ENCODE results near the gene SIDT1. TPM values are rescaled to one million over a fixed set of nuclear protein-coding genes. Genes with fewer than 3 reads are reported as not detected.
"Not testable (repeated sequence)": the region's sequence is repeated elsewhere in the genome, so short reads cannot be mapped to it uniquely, and the experiment has no call there.

The SIDT1 gene
- total RNA-seq, 4 donors from 2014 or later = 35.6 to 134 (median 83.4) TPM

DNA sequence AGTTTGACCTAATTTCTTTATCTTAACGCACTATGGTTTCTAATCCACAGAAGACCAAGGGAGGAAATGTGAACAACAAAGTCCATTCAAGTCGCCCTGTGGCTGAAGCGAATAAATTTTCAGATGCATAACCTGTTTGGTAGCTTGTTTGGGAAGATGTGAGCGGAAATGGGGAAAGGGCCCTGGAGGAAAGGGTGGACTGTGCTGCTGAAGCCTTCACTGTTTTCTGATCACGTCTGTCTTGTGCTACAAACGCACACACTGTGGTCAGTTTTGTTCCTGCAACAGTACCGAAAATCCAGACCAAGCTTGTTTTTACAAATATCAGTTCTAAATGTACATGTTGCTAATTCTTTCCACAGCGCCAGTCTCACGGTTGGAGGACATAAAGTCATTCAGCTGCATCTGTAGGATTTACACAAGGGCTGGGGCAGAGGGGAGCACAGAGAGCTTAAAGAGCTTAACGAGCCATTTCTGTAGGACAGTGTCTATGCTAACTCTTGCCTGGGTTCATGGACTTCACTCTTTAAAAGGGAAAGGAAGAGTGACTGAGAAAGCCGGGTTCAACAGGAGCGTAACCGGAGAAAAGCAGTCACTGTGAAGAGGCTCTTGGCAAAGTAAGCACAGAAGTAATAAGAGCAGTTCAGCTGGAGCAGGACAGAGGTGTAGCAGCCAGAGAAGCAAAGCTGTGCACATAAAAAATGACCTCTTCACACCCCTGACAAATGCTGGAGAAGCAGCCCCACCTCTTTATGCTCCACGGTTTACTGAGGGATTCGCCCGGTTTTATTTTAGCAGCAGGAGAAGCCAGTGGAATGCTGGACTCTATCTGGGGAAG is 97.4 kb downstream of the SIDT1 start:
- Histone ChIP-seq H3K4me3 (peak overlapping the region in 1 of 4 donors; percentile 9), H3K9me3 (no peaks in the 10 kb centered on the region), H3K4me1 (peaks cover 10 to 48% (median 27%) of the 10 kb centered on the region in 4 donors), H3K27me3 (no peaks in the 10 kb centered on the region), H3K36me3 (no peaks in the 10 kb centered on the region), H3K27ac (peak overlapping the region; percentile 47 to 66 (median 62))
- intact Hi-C loops (cut with DNase I; ENCODE audit: low total_unique reads) = loop anchor here (10.0 kb wide), 1 partner anchor 345 kb away; no protein-coding TSS in a partner anchor
- TF ChIP-seq POLR2AphosphoS5 (IDR thresholded peaks at IDR 0.05) (peak in 1 of 3 donors; percentile 10), POLR2A (IDR thresholded peaks at IDR 0.05) (no peak), EP300 (IDR thresholded peaks at IDR 0.05; ENCODE audit: low read depth) (no peak)
- in situ Hi-C loops (cut with MboI; ENCODE audit: low pct_ligation_motif_present in 1 of 4, low pct_unique_long_range_greater_than_20kb in 1 of 4, low sequenced_read_pairs in 3 of 4) = no loop called here
- 39 to 44% methylated on average over 15 to 16 of the region's 16 CpGs for WGBS, 2 donors (ENCODE audit: low coverage in 1 of 2)
- DNase-seq = peak; percentile 28

GRCh38 chr3:113630956-113631542 is 98.7 kb downstream of the SIDT1 start:
- no peak for DNase-seq
- TF ChIP-seq POLR2A (IDR thresholded peaks at IDR 0.05) = no peak
- TF ChIP-seq EP300 (IDR thresholded peaks at IDR 0.05; ENCODE audit: low read depth) = no peak
- no peak for TF ChIP-seq POLR2AphosphoS5 (IDR thresholded peaks at IDR 0.05)
- TF ChIP-seq, protein P1, sequence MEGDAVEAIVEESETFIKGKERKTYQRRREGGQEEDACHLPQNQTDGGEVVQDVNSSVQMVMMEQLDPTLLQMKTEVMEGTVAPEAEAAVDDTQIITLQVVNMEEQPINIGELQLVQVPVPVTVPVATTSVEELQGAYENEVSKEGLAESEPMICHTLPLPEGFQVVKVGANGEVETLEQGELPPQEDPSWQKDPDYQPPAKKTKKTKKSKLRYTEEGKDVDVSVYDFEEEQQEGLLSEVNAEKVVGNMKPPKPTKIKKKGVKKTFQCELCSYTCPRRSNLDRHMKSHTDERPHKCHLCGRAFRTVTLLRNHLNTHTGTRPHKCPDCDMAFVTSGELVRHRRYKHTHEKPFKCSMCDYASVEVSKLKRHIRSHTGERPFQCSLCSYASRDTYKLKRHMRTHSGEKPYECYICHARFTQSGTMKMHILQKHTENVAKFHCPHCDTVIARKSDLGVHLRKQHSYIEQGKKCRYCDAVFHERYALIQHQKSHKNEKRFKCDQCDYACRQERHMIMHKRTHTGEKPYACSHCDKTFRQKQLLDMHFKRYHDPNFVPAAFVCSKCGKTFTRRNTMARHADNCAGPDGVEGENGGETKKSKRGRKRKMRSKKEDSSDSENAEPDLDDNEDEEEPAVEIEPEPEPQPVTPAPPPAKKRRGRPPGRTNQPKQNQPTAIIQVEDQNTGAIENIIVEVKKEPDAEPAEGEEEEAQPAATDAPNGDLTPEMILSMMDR (IDR thresholded peaks at IDR 0.05) = no peak
- WGBS, 2 donors (ENCODE audit: low coverage in 1 of 2) = 39 to 41% methylated on average over 2 to 3 of the region's 3 CpGs
- no peaks in the 10 kb centered on the region for H3K27me3 ChIP-seq
- H3K4me1 ChIP-seq = peaks cover 10 to 55% (median 30%) of the 10 kb centered on the region in 4 donors
- H3K27ac ChIP-seq = peak overlapping the region; percentile 47 to 66 (median 62)
- in situ Hi-C loops (cut with MboI; ENCODE audit: low pct_ligation_motif_present in 1 of 4, low pct_unique_long_range_greater_than_20kb in 1 of 4, low sequenced_read_pairs in 3 of 4) = no loop called here
- no peak overlapping the region for H3K4me3 ChIP-seq
- no peaks in the 10 kb centered on the region for H3K36me3 ChIP-seq
- intact Hi-C loops (cut with DNase I; ENCODE audit: low total_unique reads) = no loop called here
- H3K9me3 ChIP-seq = no peaks in the 10 kb centered on the region

DNA sequence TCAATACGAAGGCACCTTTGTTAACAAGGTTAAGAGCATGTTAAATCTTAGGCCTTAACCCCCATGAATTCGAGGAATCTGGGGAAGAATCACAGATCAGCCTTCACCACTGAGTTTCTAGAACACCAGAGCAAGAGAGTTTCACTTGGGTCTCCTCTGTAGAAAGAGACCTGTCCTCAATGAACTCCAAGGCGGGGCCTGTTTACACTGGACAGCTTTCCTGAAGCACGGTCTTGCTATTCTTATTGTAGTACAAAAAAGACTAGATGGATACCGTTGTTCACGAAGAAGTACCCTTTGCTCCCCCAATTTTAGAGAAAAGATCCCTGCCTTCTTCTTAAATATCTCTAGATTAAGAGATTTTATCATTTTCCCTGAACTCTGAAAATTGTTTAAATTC is 99.2 kb downstream of the SIDT1 start:
- H3K9me3 ChIP-seq = no peaks in the 10 kb centered on the region
- no peak overlapping the region for H3K4me3 ChIP-seq
- peak overlapping the region in 3 of 4 donors; percentile 47 to 63 (median 60) for H3K27ac ChIP-seq
- DNase-seq = no peak
- peaks cover 10 to 54% (median 29%) of the 10 kb centered on the region in 4 donors for H3K4me1 ChIP-seq
- in situ Hi-C loops (cut with MboI; ENCODE audit: low pct_ligation_motif_present in 1 of 4, low pct_unique_long_range_greater_than_20kb in 1 of 4, low sequenced_read_pairs in 3 of 4) = no loop called here
- WGBS, 2 donors (ENCODE audit: low coverage in 1 of 2) = 53 to 58% methylated on average over 6 of the region's 6 CpGs
- H3K27me3 ChIP-seq = no peaks in the 10 kb centered on the region
- intact Hi-C loops (cut with DNase I; ENCODE audit: low total_unique reads) = no loop called here
- no peaks in the 10 kb centered on the region for H3K36me3 ChIP-seq
- TF ChIP-seq, protein P1 (IDR thresholded peaks at IDR 0.05) = no peak
- TF ChIP-seq EP300 (IDR thresholded peaks at IDR 0.05; ENCODE audit: low read depth) = no peak
- TF ChIP-seq POLR2A (IDR thresholded peaks at IDR 0.05) = no peak
- no peak for TF ChIP-seq POLR2AphosphoS5 (IDR thresholded peaks at IDR 0.05)

DNA sequence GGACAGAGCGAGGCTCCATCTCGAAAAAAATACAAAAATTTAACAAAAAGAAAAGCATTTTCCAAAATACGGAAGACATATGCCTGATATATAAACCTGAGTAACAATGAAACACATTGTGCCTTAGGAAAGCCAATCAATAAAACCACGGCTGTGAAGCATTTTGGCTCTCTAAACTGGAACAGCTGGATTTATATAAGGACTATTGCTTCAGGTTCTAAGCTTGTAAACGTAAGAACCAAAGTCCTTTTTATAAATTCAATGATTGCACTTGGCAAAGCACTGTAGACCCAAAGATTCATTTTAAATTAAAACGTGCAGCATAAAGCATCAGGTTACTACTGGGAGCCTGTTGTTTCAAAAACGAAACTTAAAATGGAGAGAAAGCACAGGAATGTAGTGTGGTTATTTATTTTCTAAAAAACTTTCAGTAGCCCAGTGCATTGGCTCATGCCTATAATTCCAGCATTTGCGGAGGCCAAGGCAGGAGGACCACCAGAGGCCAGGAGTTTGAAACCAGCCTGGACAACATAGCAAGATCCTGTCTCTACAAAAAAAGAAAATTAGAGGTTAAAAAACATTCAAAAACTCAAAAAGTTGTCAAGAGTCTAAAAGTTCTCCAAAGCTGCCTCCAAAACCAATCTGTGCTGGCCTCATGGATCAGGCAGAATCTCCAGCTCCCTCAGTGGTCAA is 102.6 kb downstream of the SIDT1 start:
- peak in 1 of 3 donors; percentile 23 for TF ChIP-seq POLR2AphosphoS5 (IDR thresholded peaks at IDR 0.05)
- TF ChIP-seq, protein P1 (IDR thresholded peaks at IDR 0.05) = no peak
- peak overlapping the region; percentile 19 to 40 (median 36) for H3K27ac ChIP-seq

DNA sequence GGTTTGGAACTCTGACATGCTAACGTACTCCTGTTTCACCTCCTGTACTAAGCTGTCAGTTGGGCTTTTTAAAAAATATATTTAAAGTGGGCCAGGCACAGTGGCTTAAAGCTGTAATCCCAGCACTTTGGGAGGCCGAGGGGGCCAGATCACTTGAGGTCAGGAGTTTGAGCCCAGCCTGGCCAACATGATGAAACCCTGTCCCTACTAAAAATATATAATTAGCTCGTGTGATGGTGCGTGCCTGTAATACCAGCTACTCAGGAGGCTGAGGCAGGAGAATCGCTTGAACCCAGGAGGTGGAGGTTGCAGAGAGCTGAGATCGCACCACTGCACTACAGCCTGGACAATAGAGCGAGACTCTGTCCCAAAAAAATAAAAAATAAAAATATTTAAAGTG is 103.7 kb downstream of the SIDT1 start:
- intact Hi-C loops (cut with DNase I; ENCODE audit: low total_unique reads); DNase-seq; H3K4me3 ChIP-seq; H3K9me3 ChIP-seq; H3K36me3 ChIP-seq; in situ Hi-C loops (cut with MboI; ENCODE audit: low pct_ligation_motif_present in 1 of 4, low pct_unique_long_range_greater_than_20kb in 1 of 4, low sequenced_read_pairs in 3 of 4); H3K27me3 ChIP-seq; H3K27ac ChIP-seq: not testable (repeated sequence)
- WGBS, 2 donors (ENCODE audit: low coverage in 1 of 2) = 88% methylated on average over 5 to 7 of the region's 7 CpGs
- H3K4me1 ChIP-seq = peaks cover 0 to 21% (median 10%) of the 10 kb centered on the region in 4 donors

More for the DNA sequence above, 102.6 kb downstream of the SIDT1 start:
- Histone ChIP-seq H3K27me3 (no peaks in the 10 kb centered on the region), H3K4me3 (no peak overlapping the region), H3K36me3 (no peaks in the 10 kb centered on the region), H3K4me1 (peaks cover 7 to 32% (median 16%) of the 10 kb centered on the region in 4 donors), H3K9me3 (no peaks in the 10 kb centered on the region)
- DNase-seq = no peak
- intact Hi-C loops (cut with DNase I; ENCODE audit: low total_unique reads) (no loop called here), in situ Hi-C loops (cut with MboI; ENCODE audit: low pct_ligation_motif_present in 1 of 4, low pct_unique_long_range_greater_than_20kb in 1 of 4, low sequenced_read_pairs in 3 of 4) (no loop called here)
- 46 to 49% methylated on average over 7 to 8 of the region's 8 CpGs for WGBS, 2 donors (ENCODE audit: low coverage in 1 of 2)

All from transverse colon (tissue), 4 donors.